ENCODE results near the gene IFIT1B. TPM values are rescaled to one million over a fixed set of nuclear protein-coding genes. Genes with fewer than 3 reads are reported as not detected.

IFIT1B gene
- total and polyA plus RNA-seq, 10 of the 15 experiments (the other 5 are each of a cell fraction or from before 2014, with no cell fraction given) = 0.04 TPM; not detected in 9

GRCh38 chr10:89347701-89348457 is 30.0 kb upstream of the IFIT1B start (continued):
- TF ChIP-seq, protein P1, sequence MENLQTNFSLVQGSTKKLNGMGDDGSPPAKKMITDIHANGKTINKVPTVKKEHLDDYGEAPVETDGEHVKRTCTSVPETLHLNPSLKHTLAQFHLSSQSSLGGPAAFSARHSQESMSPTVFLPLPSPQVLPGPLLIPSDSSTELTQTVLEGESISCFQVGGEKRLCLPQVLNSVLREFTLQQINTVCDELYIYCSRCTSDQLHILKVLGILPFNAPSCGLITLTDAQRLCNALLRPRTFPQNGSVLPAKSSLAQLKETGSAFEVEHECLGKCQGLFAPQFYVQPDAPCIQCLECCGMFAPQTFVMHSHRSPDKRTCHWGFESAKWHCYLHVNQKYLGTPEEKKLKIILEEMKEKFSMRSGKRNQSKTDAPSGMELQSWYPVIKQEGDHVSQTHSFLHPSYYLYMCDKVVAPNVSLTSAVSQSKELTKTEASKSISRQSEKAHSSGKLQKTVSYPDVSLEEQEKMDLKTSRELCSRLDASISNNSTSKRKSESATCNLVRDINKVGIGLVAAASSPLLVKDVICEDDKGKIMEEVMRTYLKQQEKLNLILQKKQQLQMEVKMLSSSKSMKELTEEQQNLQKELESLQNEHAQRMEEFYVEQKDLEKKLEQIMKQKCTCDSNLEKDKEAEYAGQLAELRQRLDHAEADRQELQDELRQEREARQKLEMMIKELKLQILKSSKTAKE (IDR thresholded peaks at IDR 0.05; ENCODE audit: low read depth, poor library complexity, severe bottlenecking) = peak; percentile 64

- intact Hi-C loops (cut with micrococcal nuclease; ENCODE audit: unreplicated experiment) = no loop called here
- peaks cover 45% of the 10 kb centered on the region for H3K4me1 ChIP-seq (ENCODE audit: control insufficient read depth, insufficient read depth, low read length)
- FAIRE-seq (no peak), DNase-seq (ENCODE audit: low read depth, low spot score) (no peak), ATAC-seq (no peak)
- no peaks in the 10 kb centered on the region for H3K79me2 ChIP-seq (ENCODE audit: control insufficient read depth, insufficient read depth, low read length)
- peak overlapping the region; percentile 62; the same call in 1 of the 2 replicates for H3K27ac ChIP-seq (ENCODE audit: control insufficient read depth, insufficient read depth)
- no peaks in the 10 kb centered on the region for H3K9me3 ChIP-seq (replicated peaks; ENCODE audit: control insufficient read depth, insufficient read depth, low read length)
- H3K4me2 ChIP-seq (ENCODE audit: control insufficient read depth, insufficient read depth) = peak overlapping the region; percentile 46
- no peaks in the 10 kb centered on the region for H4K20me1 ChIP-seq (ENCODE audit: control insufficient read depth, insufficient read depth)
- H3K4me3 ChIP-seq = no peak overlapping the region
- RAD21 ChIA-PET (ENCODE audit: unreplicated experiment) = interaction anchor here (4.1 kb wide), 1 partner anchor 20 kb away, joined by 23 read pairs; no protein-coding TSS in a partner anchor
- WGBS (ENCODE audit: insufficient coverage, insufficient replicate concordance, low lambda C conversion rate, missing lambda C conversion rate) = 34% methylated on average over 5 of the region's 5 CpGs
- no peak overlapping the region for H3K9ac ChIP-seq (ENCODE audit: control insufficient read depth, insufficient read depth, low read length)
- peak overlapping the region; percentile 43 for H2AFZ ChIP-seq (ENCODE audit: control insufficient read depth, low read depth, low read length)
- in situ Hi-C loops (cut with MboI) = no loop called here
- peak; percentile 36 to 60; a peak in 2 of 4 replicates for TF ChIP-seq BHLHE40 (IDR thresholded peaks at IDR 0.05; ENCODE audit: borderline replicate concordance in 1 of 2, low read depth in 2 of 2, low read length in 1 of 2)
- TF ChIP-seq CREB1 (IDR thresholded peaks at IDR 0.05; ENCODE audit: low read depth) = no peak
- TF ChIP-seq E4F1 (IDR thresholded peaks at IDR 0.05; ENCODE audit: borderline replicate concordance, partially characterized antibody) = no peak
- peak; percentile 5 for TF ChIP-seq MEF2B (IDR thresholded peaks at IDR 0.05; ENCODE audit: partially characterized antibody, poor library complexity, severe bottlenecking)
- TF ChIP-seq KAT2A (conservative IDR thresholded peaks at IDR 0.05; ENCODE audit: control insufficient read depth, low read depth, low read length) = no peak
- TF ChIP-seq EP300 (IDR thresholded peaks at IDR 0.05; ENCODE audit: borderline replicate concordance in 1 of 2, control insufficient read depth in 1 of 2, low read depth in 2 of 2, low read length in 2 of 2) = peak in 1 of 2 experiments; percentile 72; a peak in 1 of 4 replicates
- TF ChIP-seq RUNX3 (IDR thresholded peaks at IDR 0.05; ENCODE audit: low read length) = peak; percentile 51
- no TSS peak for BruUV-seq (replicated peaks)
- H3K27me3 ChIP-seq (replicated peaks in 1 of 2; ENCODE audit: control insufficient read depth in 2 of 2, insufficient read depth in 2 of 2, low read length in 1 of 2) = no peaks in the 10 kb centered on the region
- CTCF ChIA-PET = interaction anchor here (4.5 kb wide), 1 partner anchor 20 kb away, joined by 39 read pairs; no protein-coding TSS in a partner anchor
- POLR2A ChIA-PET = no interaction called here
- no peaks in the 10 kb centered on the region for H3K36me3 ChIP-seq (ENCODE audit: control insufficient read depth in 2 of 2, insufficient read depth in 2 of 2, low read length in 1 of 2)
- SMC1A ChIA-PET (ENCODE audit: uncharacterized antibody, unreplicated experiment) = interaction anchor here (0.7 to 8.3 kb wide), 6 partner anchors 10 to 54 kb away, joined by 3 to 97 read pairs (median 5); no protein-coding TSS in a partner anchor
Measured at GRCh38 chr10:89348481-89348880, 29.4 kb upstream of the IFIT1B start.
